GM21515 (cell line): ENCODE data around the gene CALML4.
"Not testable (repeated sequence)": the region's sequence is repeated elsewhere in the genome, so short reads cannot be mapped to it uniquely, and the experiment has no call there.

Experiments
- ATAC-seq: cut with Tn5 transposase; IDR thresholded peaks from one replicate; pipeline ENCODE4 v1.9.1; 2021; ENCODE audit not compliant: unreplicated experiment

The CALML4 gene

GRCh38 chr15:68225442-68225841 is 20.3 kb upstream of the CALML4 start:
- ATAC-seq, result not testable (repeated sequence)

GRCh38 chr15:68224546-68225250 is 19.6 kb upstream of the CALML4 start:
- no peak for ATAC-seq

GRCh38 chr15:68224108-68224507 is 19.0 kb upstream of the CALML4 start:
- no peak for ATAC-seq

- ATAC-seq, result no peak
Observed at GRCh38 chr15:68223171-68223570, 18.0 kb upstream of the CALML4 start.

GRCh38 chr15:68222432-68222743 is 17.3 kb upstream of the CALML4 start:
- not testable (repeated sequence) for ATAC-seq

GRCh38 chr15:68221530-68222431 is 16.6 kb upstream of the CALML4 start:
- ATAC-seq, result not testable (repeated sequence)

GRCh38 chr15:68220967-68221366 is 15.8 kb upstream of the CALML4 start:
- ATAC-seq, result no peak

- no peak for ATAC-seq
Observed at GRCh38 chr15:68220489-68220888, 15.4 kb upstream of the CALML4 start.

- ATAC-seq, result no peak
Observed at GRCh38 chr15:68218847-68219798, 14.0 kb upstream of the CALML4 start.

GRCh38 chr15:68218331-68218730 is 13.2 kb upstream of the CALML4 start:
- ATAC-seq, result no peak

GRCh38 chr15:68217341-68217740 is 12.2 kb upstream of the CALML4 start:
- ATAC-seq, result no peak

GRCh38 chr15:68214838-68215254 is 9.7 kb upstream of the CALML4 start:
- no peak for ATAC-seq

- ATAC-seq, result no peak
Observed at GRCh38 chr15:68213991-68214837, 9.1 kb upstream of the CALML4 start.

GRCh38 chr15:68213491-68213845 is 8.3 kb upstream of the CALML4 start:
- ATAC-seq, result not testable (repeated sequence)

GRCh38 chr15:68211656-68212320 is 6.7 kb upstream of the CALML4 start:
- ATAC-seq, result no peak

GRCh38 chr15:68210821-68211655 is 5.9 kb upstream of the CALML4 start:
- ATAC-seq, result no peak

GRCh38 chr15:68210409-68210756 is 5.3 kb upstream of the CALML4 start:
- ATAC-seq, result no peak

GRCh38 chr15:68209735-68210408 is 4.7 kb upstream of the CALML4 start:
- peak; percentile 50 for ATAC-seq
